Brain microvascular endothelial cell (primary cell): Measurements from ENCODE around the gene PRELID1.

Experiments
- DNase-seq: peaks from one replicate; pipeline ENCODE4 v3.0.0-alpha.2; 2020
- H3K27ac ChIP-seq: fragments of 250-450 bp; sonication (Bioruptor Pico); 2 replicates; pipeline ENCODE4 v1.5.1; 2020; ENCODE audit warnings: mild to moderate bottlenecking, moderate library complexity
- H3K27me3 ChIP-seq: fragments of 250-450 bp; sonication (Bioruptor Pico); replicated peaks from 2 replicates; pipeline ENCODE4 v1.5.1; 2020; ENCODE audit warnings: mild to moderate bottlenecking
- H3K36me3 ChIP-seq: fragments of 250-450 bp; sonication (Bioruptor Pico); replicated peaks from 2 replicates; pipeline ENCODE4 v1.5.1; 2020; ENCODE audit warnings: mild to moderate bottlenecking
- H3K4me3 ChIP-seq: 2 replicates; pipeline ENCODE4 v1.5.1; 2011; ENCODE audit warnings: low read depth, mild to moderate bottlenecking, control low read depth, low read length, moderate library complexity
- CTCF ChIP-seq: IDR thresholded peaks from 2 replicates; pipeline ENCODE4 v1.5.1; 2011; ENCODE audit warnings: low read depth, mild to moderate bottlenecking, moderate library complexity, low read length, control low read depth, inconsistent platforms; ENCODE audit errors: missing control alignments
- in situ Hi-C: cut with HindIII; loops from 2 replicates; pipeline ENCODE4 v1.10.0; 2017; ENCODE audit warnings: low sequenced_read_pairs, low pct_ligation_motif_present

PRELID1 gene

GRCh38 chr5:177294632-177295031, 9.0 kb upstream of the PRELID1 start:
- DNase-seq, result no peak
- no peak for TF ChIP-seq CTCF
- H3K27me3 ChIP-seq, result no peaks in the 10 kb centered on the region
- in situ Hi-C loops, result no loop called here
- H3K27ac ChIP-seq, result no peak overlapping the region
- H3K36me3 ChIP-seq, result peaks cover 44% of the 10 kb centered on the region
- no peak overlapping the region for H3K4me3 ChIP-seq

GRCh38 chr5:177295924-177296323, 7.7 kb upstream of the PRELID1 start:
- Histone ChIP-seq H3K27me3 (no peaks in the 10 kb centered on the region), H3K27ac (no peak overlapping the region), H3K36me3 (peaks cover 41% of the 10 kb centered on the region), H3K4me3 (no peak overlapping the region)
- no peak for TF ChIP-seq CTCF
- DNase-seq, result no peak
- in situ Hi-C loops, result no loop called here

- H3K4me3 ChIP-seq, result no peak overlapping the region
Measured at GRCh38 chr5:177296581-177296980, 7.0 kb upstream of the PRELID1 start.

GRCh38 chr5:177297922-177298321, 5.7 kb upstream of the PRELID1 start:
- Histone ChIP-seq H3K4me3 (no peak overlapping the region), H3K27ac (no peak overlapping the region), H3K27me3 (no peaks in the 10 kb centered on the region), H3K36me3 (peaks cover 35% of the 10 kb centered on the region)
- in situ Hi-C loops, result no loop called here
- no peak for TF ChIP-seq CTCF
- no peak for DNase-seq

More at GRCh38 chr5:177296581-177296980, 7.0 kb upstream of the PRELID1 start:
- Histone ChIP-seq H3K27me3 (no peaks in the 10 kb centered on the region), H3K27ac (no peak overlapping the region), H3K36me3 (peaks cover 41% of the 10 kb centered on the region)
- in situ Hi-C loops, result no loop called here
- no peak for DNase-seq
- TF ChIP-seq CTCF, result no peak

- no peak for TF ChIP-seq CTCF
- in situ Hi-C loops, result loop anchor here (25.0 kb wide), 1 partner anchor 138 kb away; the partner anchor contains the start of genes GRK6 and PRR7
- no peak for DNase-seq
- H3K27ac ChIP-seq, result no peak overlapping the region
- H3K27me3 ChIP-seq, result no peaks in the 10 kb centered on the region
- peaks cover 24% of the 10 kb centered on the region for H3K36me3 ChIP-seq
- no peak overlapping the region for H3K4me3 ChIP-seq
Measured at GRCh38 chr5:177299697-177300096, 3.9 kb upstream of the PRELID1 start.

GRCh38 chr5:177300236-177300880, 3.2 kb upstream of the PRELID1 start:
- H3K27ac ChIP-seq, result peak overlapping the region; percentile 23
- peaks cover 21% of the 10 kb centered on the region for H3K36me3 ChIP-seq
- in situ Hi-C loops, result loop anchor here (25.0 kb wide), 1 partner anchor 137 kb away; the partner anchor contains the start of genes GRK6 and PRR7
- H3K27me3 ChIP-seq, result no peaks in the 10 kb centered on the region
- peak; percentile 59 for TF ChIP-seq CTCF
- no peak overlapping the region for H3K4me3 ChIP-seq
- DNase-seq, result peak; percentile 75
